HUES48 (cell line): Measurements from ENCODE around the gene CCDC141.

Source experiments
- H3K27ac ChIP-seq: one replicate; pipeline ENCODE4 v1.7.0; 2013; ENCODE audit warnings: low read depth, low read length, inconsistent platforms
- H3K27me3 ChIP-seq: 2 replicates; pipeline ENCODE4 v1.6.1; 2013; ENCODE audit warnings: mild to moderate bottlenecking, low read length; ENCODE audit not compliant: control insufficient read depth, insufficient read depth
- H3K36me3 ChIP-seq: 2 replicates; pipeline ENCODE4 v1.6.1; 2013; ENCODE audit warnings: low read length; ENCODE audit not compliant: control insufficient read depth, insufficient read depth
- H3K4me1 ChIP-seq: 2 replicates; pipeline ENCODE4 v1.6.1; 2013; ENCODE audit warnings: mild to moderate bottlenecking, low read length; ENCODE audit not compliant: control insufficient read depth, insufficient read depth
- H3K4me3 ChIP-seq: 2 replicates; pipeline ENCODE4 v1.5.1; 2013; ENCODE audit warnings: mild to moderate bottlenecking, low read depth, low read length
- H3K9ac ChIP-seq: 2 replicates; pipeline ENCODE4 v1.6.1; 2013; ENCODE audit warnings: mild to moderate bottlenecking, low read depth, low read length, moderate library complexity
- H3K9me3 ChIP-seq: 2 replicates; pipeline ENCODE4 v1.6.1; 2013; ENCODE audit warnings: low read length; ENCODE audit not compliant: control insufficient read depth, insufficient read depth

CCDC141 gene

GRCh38 chr2:178827739-178828485 is 222.0 kb downstream of the CCDC141 start:
- H3K27me3 ChIP-seq: no peaks in the 10 kb centered on the region
- no peaks in the 10 kb centered on the region for H3K9me3 ChIP-seq
- no peaks in the 10 kb centered on the region for H3K36me3 ChIP-seq
- H3K9ac ChIP-seq: no peak overlapping the region
- H3K27ac ChIP-seq: no peak overlapping the region
- H3K4me3 ChIP-seq: no peak overlapping the region
- H3K4me1 ChIP-seq: no peaks in the 10 kb centered on the region

GRCh38 chr2:178827111-178827510 is 222.8 kb downstream of the CCDC141 start:
- H3K9ac ChIP-seq: no peak overlapping the region
- no peak overlapping the region for H3K27ac ChIP-seq
- H3K4me1 ChIP-seq: no peaks in the 10 kb centered on the region
- H3K36me3 ChIP-seq: no peaks in the 10 kb centered on the region
- H3K9me3 ChIP-seq: no peaks in the 10 kb centered on the region
- no peaks in the 10 kb centered on the region for H3K27me3 ChIP-seq
- no peak overlapping the region for H3K4me3 ChIP-seq

GRCh38 chr2:178825183-178825582 is 224.8 kb downstream of the CCDC141 start:
- no peaks in the 10 kb centered on the region for H3K36me3 ChIP-seq

GRCh38 chr2:178824181-178824580 is 225.8 kb downstream of the CCDC141 start:
- H3K36me3 ChIP-seq: no peaks in the 10 kb centered on the region
- H3K4me1 ChIP-seq: no peaks in the 10 kb centered on the region
- no peak overlapping the region for H3K9ac ChIP-seq
- H3K27me3 ChIP-seq: no peaks in the 10 kb centered on the region
- no peak overlapping the region for H3K4me3 ChIP-seq
- no peaks in the 10 kb centered on the region for H3K9me3 ChIP-seq
- no peak overlapping the region for H3K27ac ChIP-seq

More at GRCh38 chr2:178825183-178825582, 224.8 kb downstream of the CCDC141 start:
- Histone ChIP-seq H3K9ac (no peak overlapping the region), H3K4me3 (no peak overlapping the region), H3K9me3 (no peaks in the 10 kb centered on the region), H3K27ac (no peak overlapping the region), H3K4me1 (no peaks in the 10 kb centered on the region), H3K27me3 (no peaks in the 10 kb centered on the region)

GRCh38 chr2:178819992-178820391 is 229.9 kb downstream of the CCDC141 start:
- Histone ChIP-seq H3K4me1 (no peaks in the 10 kb centered on the region), H3K4me3 (no peak overlapping the region), H3K27ac (no peak overlapping the region), H3K36me3 (no peaks in the 10 kb centered on the region), H3K27me3 (no peaks in the 10 kb centered on the region), H3K9me3 (no peaks in the 10 kb centered on the region), H3K9ac (no peak overlapping the region)

- H3K9ac ChIP-seq: no peak overlapping the region
- H3K36me3 ChIP-seq: no peaks in the 10 kb centered on the region
- no peak overlapping the region for H3K4me3 ChIP-seq
- H3K27me3 ChIP-seq: no peaks in the 10 kb centered on the region
- H3K9me3 ChIP-seq: no peaks in the 10 kb centered on the region
- H3K27ac ChIP-seq: no peak overlapping the region
- no peaks in the 10 kb centered on the region for H3K4me1 ChIP-seq
These were observed 230.6 kb downstream of the CCDC141 start for GRCh38 chr2:178819147-178819875.

- Histone ChIP-seq H3K4me1 (no peaks in the 10 kb centered on the region), H3K9ac (no peak overlapping the region), H3K27me3 (no peaks in the 10 kb centered on the region), H3K27ac (no peak overlapping the region), H3K36me3 (no peaks in the 10 kb centered on the region), H3K4me3 (no peak overlapping the region), H3K9me3 (no peaks in the 10 kb centered on the region)
These were observed 238.0 kb downstream of the CCDC141 start for GRCh38 chr2:178811901-178812300.

- no peak overlapping the region for H3K4me3 ChIP-seq
- no peaks in the 10 kb centered on the region for H3K27me3 ChIP-seq
- H3K9ac ChIP-seq: no peak overlapping the region
- H3K9me3 ChIP-seq: no peaks in the 10 kb centered on the region
- no peaks in the 10 kb centered on the region for H3K4me1 ChIP-seq
- H3K36me3 ChIP-seq: no peaks in the 10 kb centered on the region
- no peak overlapping the region for H3K27ac ChIP-seq
These were observed 238.9 kb downstream of the CCDC141 start for GRCh38 chr2:178811045-178811444.

- no peak overlapping the region for H3K27ac ChIP-seq
- H3K9ac ChIP-seq: no peak overlapping the region
- no peak overlapping the region for H3K4me3 ChIP-seq
These were observed 239.5 kb downstream of the CCDC141 start for GRCh38 chr2:178810422-178810821.

GRCh38 chr2:178807227-178808008 is 242.5 kb downstream of the CCDC141 start, which contains the start of gene TTN:
Gene TTN (minus strand): TSS chr2:178807423. CDS start chr2:178804642, 2,781 bp downstream.
- no peaks in the 10 kb centered on the region for H3K9me3 ChIP-seq

More at GRCh38 chr2:178810422-178810821, 239.5 kb downstream of the CCDC141 start:
- Histone ChIP-seq H3K4me1 (no peaks in the 10 kb centered on the region), H3K36me3 (no peaks in the 10 kb centered on the region), H3K27me3 (no peaks in the 10 kb centered on the region), H3K9me3 (no peaks in the 10 kb centered on the region)

More at GRCh38 chr2:178807227-178808008, 242.5 kb downstream of the CCDC141 start, which contains the start of gene TTN:
- H3K27me3 ChIP-seq: no peaks in the 10 kb centered on the region
- H3K36me3 ChIP-seq: no peaks in the 10 kb centered on the region
- H3K4me3 ChIP-seq: no peak within 1 kb of the TSS
- H3K9ac ChIP-seq: no peak within 1 kb of the TSS
- no peak within 1 kb of the TSS for H3K27ac ChIP-seq
- no peaks in the 10 kb centered on the region for H3K4me1 ChIP-seq
